OCI-LY7 (cell line): ENCODE results near the gene AGMO.

ENCODE experiments used
- CTCF ChIP-seq: fragments of 200-600 bp; sonication (generic); conservative IDR thresholded peaks from 2 replicates; pipeline ENCODE4 v1.5.1; 2014; ENCODE audit warnings: mild to moderate bottlenecking, antibody characterized with exemption, low read length, moderate library complexity, mixed read lengths
- EZH2phosphoT487 ChIP-seq: fragments of 200-600 bp; sonication (generic); IDR thresholded peaks from 2 replicates; pipeline ENCODE4 v1.6.1; 2018; ENCODE audit warnings: low read depth, borderline replicate concordance, mild to moderate bottlenecking, mixed run types, antibody characterized with exemption, low read length, moderate library complexity, mixed read lengths

GRCh38 chr7:15345216-15345615, 216.6 kb downstream of the AGMO start:
- no peak for TF ChIP-seq EZH2phosphoT487
- TF ChIP-seq CTCF = no peak
